ENCODE measurements around the gene VAMP2.

VAMP2 gene

GRCh38 chr17:8166731-8167130 lies 4.0 kb upstream of the VAMP2 start:
- peak overlapping the region in 1 of 3 experiments; percentile 12 for H3K27ac Mint-ChIP-seq
- TF ChIP-seq CTCF (IDR thresholded peaks at IDR 0.05; ENCODE audit: unreplicated experiment in 3 of 3): no peak
- H3K36me3 Mint-ChIP-seq (ENCODE audit: low read depth): no peaks in the 10 kb centered on the region
- no peak overlapping the region for H3K4me3 Mint-ChIP-seq
- H3K4me1 Mint-ChIP-seq: peaks cover 21% of the 10 kb centered on the region
- no peaks in the 10 kb centered on the region for H3K9me3 Mint-ChIP-seq
- H3K27me3 Mint-ChIP-seq (ENCODE audit: low read depth): no peaks in the 10 kb centered on the region

GRCh38 chr17:8164815-8165131 lies 2.0 kb upstream of the VAMP2 start:
- no peaks in the 10 kb centered on the region for H3K9me3 Mint-ChIP-seq
- H3K27me3 Mint-ChIP-seq (ENCODE audit: low read depth): no peaks in the 10 kb centered on the region
- H3K4me3 Mint-ChIP-seq: peak overlapping the region; percentile 90 to 97 (median 96)
- peaks cover 39% of the 10 kb centered on the region for H3K4me1 Mint-ChIP-seq
- peaks cover 11% of the 10 kb centered on the region for H3K36me3 Mint-ChIP-seq (ENCODE audit: low read depth)
- H3K27ac Mint-ChIP-seq: peak overlapping the region; percentile 92 to 99 (median 95)
- no peak for TF ChIP-seq CTCF (IDR thresholded peaks at IDR 0.05; ENCODE audit: unreplicated experiment in 3 of 3)

- H3K27ac Mint-ChIP-seq: peak overlapping the region; percentile 92 to 99 (median 95)
- H3K4me1 Mint-ChIP-seq: peaks cover 40% of the 10 kb centered on the region
- peaks cover 15% of the 10 kb centered on the region for H3K36me3 Mint-ChIP-seq (ENCODE audit: low read depth)
- H3K9me3 Mint-ChIP-seq: no peaks in the 10 kb centered on the region
- no peak for TF ChIP-seq CTCF (IDR thresholded peaks at IDR 0.05; ENCODE audit: unreplicated experiment in 3 of 3)
- H3K27me3 Mint-ChIP-seq (ENCODE audit: low read depth): no peaks in the 10 kb centered on the region
- peak overlapping the region; percentile 90 to 97 (median 96) for H3K4me3 Mint-ChIP-seq
Measured at GRCh38 chr17:8163978-8164814, 1.4 kb upstream of the VAMP2 start.

GRCh38 chr17:8162997-8163977 lies 539 bp upstream of the VAMP2 start:
- no peaks in the 10 kb centered on the region for H3K9me3 Mint-ChIP-seq
- TF ChIP-seq CTCF (IDR thresholded peaks at IDR 0.05; ENCODE audit: unreplicated experiment in 3 of 3): no peak
- H3K4me1 Mint-ChIP-seq: peaks cover 47% of the 10 kb centered on the region
- H3K27me3 Mint-ChIP-seq (ENCODE audit: low read depth): no peaks in the 10 kb centered on the region
- peaks cover 21% of the 10 kb centered on the region for H3K36me3 Mint-ChIP-seq (ENCODE audit: low read depth)
- H3K27ac Mint-ChIP-seq: peak overlapping the region; percentile 92 to 99 (median 95)
- H3K4me3 Mint-ChIP-seq: peak overlapping the region; percentile 90 to 97 (median 96)

- no peak for TF ChIP-seq CTCF (IDR thresholded peaks at IDR 0.05; ENCODE audit: unreplicated experiment in 3 of 3)
- peaks cover 21% of the 10 kb centered on the region for H3K36me3 Mint-ChIP-seq (ENCODE audit: low read depth)
- H3K27ac Mint-ChIP-seq: peak overlapping the region; percentile 56 to 84 (median 80)
- no peaks in the 10 kb centered on the region for H3K27me3 Mint-ChIP-seq (ENCODE audit: low read depth)
- H3K9me3 Mint-ChIP-seq: no peaks in the 10 kb centered on the region
- H3K4me3 Mint-ChIP-seq: peak overlapping the region; percentile 82 to 87 (median 85)
- H3K4me1 Mint-ChIP-seq: peaks cover 47% of the 10 kb centered on the region
Measured at GRCh38 chr17:8161289-8162232, 1.2 kb downstream of the VAMP2 start.
